HCT116 (cell line): ENCODE results near the gene MBP. TPM values are rescaled to one million over a fixed set of nuclear protein-coding genes. Genes with fewer than 3 reads are reported as not detected.

Source experiments
- ATAC-seq: fragments of 200-7000 bp; cut with Tn5 transposase; 2 replicates; pipeline ENCODE4 v1.9.1; 2020; ENCODE audit warnings: mild to moderate bottlenecking, moderate library complexity
- BruUV-seq: library from RNA; stranded (reverse); fragments of 400-500 nt; replicated peaks from 2 replicates; lab custom pipeline; 2021; lab: Mats Ljungman, UMichigan
- CTCF ChIA-PET: fragments of 300-600 bp; sonication (Branson Sonifier 250); formaldehyde crosslinking; loops from one replicate; lab custom pipeline; 2021; ENCODE audit warnings: antibody characterized with exemption; lab: Charles Lee
- POLR2A ChIA-PET: fragments of 300-600, 350-600 bp; sonication (Branson Sonifier 250); formaldehyde crosslinking; loops from one replicate; lab custom pipeline; 2021; ENCODE audit warnings: antibody characterized with exemption; lab: Charles Lee
- RAD21 ChIA-PET, 2 experiments: fragments of 300-600 bp; sonication (Branson Sonifier 250); formaldehyde crosslinking; loops; one replicate each; lab custom pipeline; 2023; ENCODE audit warnings: low total read pairs in 2 of 2; ENCODE audit not compliant: uncharacterized antibody in 2 of 2, unreplicated experiment in 2 of 2, low non-redundant PET in 1 of 2; lab: Charles Lee
- DNase-seq: peaks from one replicate; pipeline ENCODE4 v3.0.0-alpha.2; 2010; ENCODE audit warnings: low read depth, low spot score
- H2AFZ ChIP-seq: fragments of 200-600 bp; shearing (Covaris generic), sonication (generic); 2 replicates; pipeline ENCODE4 v1.6.1; 2017; ENCODE audit warnings: low read depth, mixed run types, mixed read lengths, antibody characterized with exemption, low read length; ENCODE audit not compliant: poor library complexity, severe bottlenecking
- H3K27ac ChIP-seq: 2 replicates; pipeline ENCODE4 v1.5.1; 2012; ENCODE audit warnings: low read depth, low read length
- H3K27me3 ChIP-seq: fragments of 200-600 bp; sonication (generic); 2 replicates; pipeline ENCODE4 v1.6.1; 2016; ENCODE audit warnings: mixed run types, low read length, mixed read lengths; ENCODE audit not compliant: insufficient read depth
- H3K36me3 ChIP-seq, 2 experiments: fragments of 200-500 bp in 1 of 2; fragments of 200-600 bp in 1 of 2; sonication (Bioruptor generic) in 1 of 2; sonication (generic) in 1 of 2; 2 replicates each; pipeline versions ENCODE4 v1.5.1 to v1.6.1; 2014 to 2016; ENCODE audit warnings: low read length in 2 of 2, inconsistent platforms in 1 of 2, mixed read lengths in 1 of 2, mixed run types in 1 of 2; ENCODE audit not compliant: insufficient read depth in 2 of 2, control insufficient read depth in 1 of 2
- H3K4me1 ChIP-seq, 2 experiments: fragments of 200-600 bp in 1 of 2; sonication (generic) in 1 of 2; 2 replicates each; pipeline versions ENCODE4 v1.5.1 to v1.6.1; 2012 to 2017; ENCODE audit warnings: low read length in 2 of 2, inconsistent platforms in 1 of 2, mild to moderate bottlenecking in 1 of 2, mixed read lengths in 1 of 2, mixed run types in 1 of 2, moderate library complexity in 1 of 2; ENCODE audit not compliant: insufficient read depth in 2 of 2, control insufficient read depth in 1 of 2
- H3K4me2 ChIP-seq: fragments of 200-600 bp; sonication (generic); 2 replicates; pipeline ENCODE4 v1.6.1; 2017; ENCODE audit warnings: mixed run types, low read length, mixed read lengths
- H3K4me3 ChIP-seq, 2 experiments: fragments of 200-600 bp in 1 of 2; sonication (generic) in 1 of 2; replicated peaks in 1 of 2; 2 replicates each; pipeline ENCODE4 v1.5.1; 2011 to 2016; ENCODE audit warnings: low read length in 2 of 2, control low read depth in 1 of 2, low read depth in 1 of 2, mild to moderate bottlenecking in 1 of 2, mixed read lengths in 1 of 2, mixed run types in 1 of 2
- H3K79me2 ChIP-seq: fragments of 200-600 bp; sonication (generic); 2 replicates; pipeline ENCODE4 v1.6.1; 2017; ENCODE audit warnings: mild to moderate bottlenecking, mixed run types, low read length, moderate library complexity, mixed read lengths; ENCODE audit not compliant: insufficient read depth
- H3K9ac ChIP-seq: fragments of 200-600 bp; sonication (generic); 2 replicates; pipeline ENCODE4 v1.6.1; 2016; ENCODE audit warnings: low read length, mixed read lengths
- H3K9me2 ChIP-seq: fragments of 200-600 bp; sonication (generic), shearing (Covaris generic); 2 replicates; pipeline ENCODE4 v1.6.1; 2017; ENCODE audit warnings: mixed run types, mild to moderate bottlenecking, moderate library complexity; ENCODE audit not compliant: insufficient read depth
- H3K9me3 ChIP-seq, 2 experiments: fragments of 200-500 bp in 1 of 2; fragments of 200-600 bp in 1 of 2; sonication (Bioruptor generic) in 1 of 2; sonication (generic) in 1 of 2; 2 replicates each; pipeline ENCODE4 v1.6.1; 2014 to 2017; ENCODE audit warnings: low read length in 2 of 2, mixed read lengths in 2 of 2, inconsistent platforms in 1 of 2, low read depth in 1 of 2, mild to moderate bottlenecking in 1 of 2, mixed run types in 1 of 2, moderate library complexity in 1 of 2; ENCODE audit not compliant: control insufficient read depth in 1 of 2, insufficient read depth in 1 of 2
- H4K20me1 ChIP-seq: fragments of 200-600 bp; sonication (generic), shearing (Covaris generic); 2 replicates; pipeline ENCODE4 v1.6.1; 2017; ENCODE audit warnings: mixed run types, mild to moderate bottlenecking, moderate library complexity; ENCODE audit not compliant: insufficient read depth
- CBX3 ChIP-seq: IDR thresholded peaks from 2 replicates; pipeline ENCODE4 v1.6.1; 2012; ENCODE audit warnings: low read depth
- CEBPB ChIP-seq: IDR thresholded peaks from 2 replicates; pipeline ENCODE4 v1.6.1; 2012; ENCODE audit warnings: low read depth
- EGR1 ChIP-seq: IDR thresholded peaks from 2 replicates; pipeline ENCODE4 v1.6.1; 2012; ENCODE audit warnings: low read depth
- SIN3A ChIP-seq: IDR thresholded peaks from 2 replicates; pipeline ENCODE4 v1.6.1; 2012; ENCODE audit warnings: low read depth
- SRF ChIP-seq: IDR thresholded peaks from 2 replicates; pipeline ENCODE4 v1.6.1; 2012; ENCODE audit warnings: low read depth
- TCF7L2 ChIP-seq: IDR thresholded peaks from 2 replicates; pipeline ENCODE4 v1.7.0; 2011; ENCODE audit warnings: borderline replicate concordance, inconsistent platforms; ENCODE audit not compliant: insufficient read depth, insufficient read length; ENCODE audit errors: extremely low read depth
- ZFX ChIP-seq: fragments of 450-650 bp; IDR thresholded peaks from 2 replicates; pipeline ENCODE4 v1.6.1; 2017
- ZNF274 ChIP-seq: fragments of 200-500 bp; sonication (Bioruptor generic); IDR thresholded peaks from 2 replicates; pipeline ENCODE4 v1.6.1; 2014; ENCODE audit warnings: mild to moderate bottlenecking, low read depth, low read length, inconsistent platforms
- intact Hi-C: fragments of 100-400 bp; cut with micrococcal nuclease; formaldehyde crosslinking; loops from 2 replicates; pipeline ENCODE4 v1.10.0; 2022
- total RNA-seq: library from RNA; stranded (reverse); gene quantifications from one replicate; pipeline ENCODE4 v1.2.1, GENCODE V29; 2021; ENCODE audit not compliant: unreplicated experiment
- TF ChIP-seq, protein P1 (sequence below): IDR thresholded peaks from 2 replicates; pipeline ENCODE4 v1.6.1; 2011; ENCODE audit warnings: mild to moderate bottlenecking, low read length, moderate library complexity; ENCODE audit not compliant: insufficient replicate concordance; ENCODE audit errors: extremely low read depth
- TF ChIP-seq, protein P2 (sequence below): IDR thresholded peaks from 2 replicates; pipeline ENCODE4 v1.6.1; 2012
- TF ChIP-seq, protein P3 (sequence below), 3 experiments: fragments of 200-600 bp in 1 of 3; sonication (generic) in 1 of 3; IDR thresholded peaks in 2 of 3; conservative IDR thresholded peaks in 1 of 3; 2 replicates each; pipeline ENCODE4 v1.5.1; 2012 to 2017; ENCODE audit warnings: low read depth in 2 of 3, low read length in 2 of 3, antibody characterized with exemption in 1 of 3, borderline replicate concordance in 1 of 3, control low read depth in 1 of 3, mild to moderate bottlenecking in 1 of 3, mixed read lengths in 1 of 3, mixed run types in 1 of 3, moderate library complexity in 1 of 3; ENCODE audit not compliant: insufficient read depth in 1 of 3

The MBP gene
- total RNA-seq, 1 experiment from 2014 or later = 34.9 TPM

DNA sequence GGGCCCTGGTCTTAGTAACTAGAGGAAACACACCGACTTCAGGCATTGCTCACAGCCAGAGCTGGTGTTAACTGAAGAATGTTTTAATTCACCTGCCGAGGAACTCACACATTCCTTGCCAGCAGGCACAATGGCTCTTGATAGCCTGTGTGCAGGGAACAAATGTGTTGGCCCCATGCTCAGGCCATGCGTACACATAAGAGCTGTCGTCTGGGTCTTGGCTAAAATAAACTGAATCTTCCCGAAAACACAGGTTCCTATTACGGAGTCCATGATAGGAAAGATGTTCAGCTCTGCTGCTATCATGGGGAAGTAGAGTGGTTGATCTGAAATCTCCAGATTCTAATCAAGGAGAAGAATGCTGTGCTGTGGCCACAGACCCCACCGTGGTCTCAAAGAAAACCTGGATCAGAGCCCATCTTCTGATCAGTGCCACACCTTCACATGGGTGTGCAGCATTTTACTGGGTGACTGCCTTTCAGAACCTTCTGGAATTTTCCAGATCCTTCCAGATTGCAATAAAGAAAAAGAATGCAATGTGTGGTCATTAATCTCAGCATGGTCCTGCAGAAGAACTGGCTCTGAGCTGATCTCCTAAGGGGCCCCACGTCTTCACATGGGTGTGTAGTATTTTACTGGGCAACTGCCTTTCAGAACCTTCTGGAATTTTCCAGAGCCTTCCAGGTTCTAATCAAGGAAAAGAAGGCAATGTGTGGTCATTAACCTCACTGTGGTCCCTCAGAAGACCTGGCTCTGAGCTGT lies 17.2 kb downstream of the MBP start (continued):
- TF ChIP-seq, protein P1, sequence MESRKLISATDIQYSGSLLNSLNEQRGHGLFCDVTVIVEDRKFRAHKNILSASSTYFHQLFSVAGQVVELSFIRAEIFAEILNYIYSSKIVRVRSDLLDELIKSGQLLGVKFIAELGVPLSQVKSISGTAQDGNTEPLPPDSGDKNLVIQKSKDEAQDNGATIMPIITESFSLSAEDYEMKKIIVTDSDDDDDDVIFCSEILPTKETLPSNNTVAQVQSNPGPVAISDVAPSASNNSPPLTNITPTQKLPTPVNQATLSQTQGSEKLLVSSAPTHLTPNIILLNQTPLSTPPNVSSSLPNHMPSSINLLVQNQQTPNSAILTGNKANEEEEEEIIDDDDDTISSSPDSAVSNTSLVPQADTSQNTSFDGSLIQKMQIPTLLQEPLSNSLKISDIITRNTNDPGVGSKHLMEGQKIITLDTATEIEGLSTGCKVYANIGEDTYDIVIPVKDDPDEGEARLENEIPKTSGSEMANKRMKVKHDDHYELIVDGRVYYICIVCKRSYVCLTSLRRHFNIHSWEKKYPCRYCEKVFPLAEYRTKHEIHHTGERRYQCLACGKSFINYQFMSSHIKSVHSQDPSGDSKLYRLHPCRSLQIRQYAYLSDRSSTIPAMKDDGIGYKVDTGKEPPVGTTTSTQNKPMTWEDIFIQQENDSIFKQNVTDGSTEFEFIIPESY = no peak
- TF ChIP-seq TCF7L2 = no peak

DNA sequence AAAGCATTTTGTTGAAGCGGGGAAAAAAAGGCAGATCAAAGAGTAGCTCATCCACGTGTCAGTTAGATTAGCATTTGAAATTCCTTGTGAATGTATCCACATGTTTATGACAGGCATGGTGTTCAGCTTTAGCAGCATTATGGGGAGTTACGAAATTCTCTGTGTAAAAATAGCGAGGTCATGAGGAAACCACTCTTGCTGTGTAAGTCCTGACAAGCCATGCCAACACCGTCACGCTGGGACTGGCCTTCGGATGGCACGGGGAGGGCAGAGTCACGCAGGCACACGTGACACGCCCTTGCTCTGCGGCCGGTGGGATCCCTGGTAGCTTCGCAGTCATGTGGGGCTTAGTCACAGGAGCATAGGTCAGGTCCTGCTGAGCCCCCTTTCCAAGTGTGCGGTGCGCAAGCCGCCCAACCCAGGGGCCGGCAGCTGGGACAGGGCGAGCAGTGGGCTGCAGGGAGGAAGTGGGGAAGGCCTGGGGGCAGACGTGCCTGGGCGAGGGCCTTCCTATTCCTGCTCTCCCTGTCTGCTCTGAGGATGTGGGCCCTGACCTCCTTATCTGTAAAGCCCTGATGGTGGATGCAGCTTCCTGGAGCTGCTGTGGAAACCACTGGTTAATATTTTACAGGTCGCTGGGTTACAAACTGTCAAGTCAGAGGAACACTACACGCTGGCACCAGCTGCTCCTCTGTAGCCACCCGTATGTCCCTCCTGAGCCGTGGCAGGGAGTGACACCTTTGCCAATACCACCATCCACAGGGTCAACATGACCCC lies 18.0 kb downstream of the MBP start:
- no peaks in the 10 kb centered on the region for H3K27me3 ChIP-seq
- H3K9me3 ChIP-seq = no peaks in the 10 kb centered on the region
- intact Hi-C loops = no loop called here
- no peak overlapping the region for H3K4me3 ChIP-seq
- H3K4me2 ChIP-seq = no peak overlapping the region
- BruUV-seq = no TSS peak
- no peak overlapping the region; the same call in 1 of the 2 replicates for H3K27ac ChIP-seq
- H3K9me2 ChIP-seq = no peaks in the 10 kb centered on the region
- POLR2A ChIA-PET = interaction anchor here (1.5 kb wide), 1 partner anchor 18 kb away, joined by 3 read pairs; the partner anchor contains the start of gene MBP
- RAD21 ChIA-PET = no interaction called here
- peaks cover 45% of the 10 kb centered on the region for H3K79me2 ChIP-seq
- DNase-seq (no peak), ATAC-seq (no peak)
- TF ChIP-seq CBX3 (no peak), ZFX (no peak), SRF (no peak), ZNF274 (no peak), TCF7L2 (no peak), CEBPB (no peak), EGR1 (no peak), SIN3A (no peak)
- TF ChIP-seq, protein P2, sequence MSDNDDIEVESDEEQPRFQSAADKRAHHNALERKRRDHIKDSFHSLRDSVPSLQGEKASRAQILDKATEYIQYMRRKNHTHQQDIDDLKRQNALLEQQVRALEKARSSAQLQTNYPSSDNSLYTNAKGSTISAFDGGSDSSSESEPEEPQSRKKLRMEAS = no peak
- TF ChIP-seq, protein P3, sequence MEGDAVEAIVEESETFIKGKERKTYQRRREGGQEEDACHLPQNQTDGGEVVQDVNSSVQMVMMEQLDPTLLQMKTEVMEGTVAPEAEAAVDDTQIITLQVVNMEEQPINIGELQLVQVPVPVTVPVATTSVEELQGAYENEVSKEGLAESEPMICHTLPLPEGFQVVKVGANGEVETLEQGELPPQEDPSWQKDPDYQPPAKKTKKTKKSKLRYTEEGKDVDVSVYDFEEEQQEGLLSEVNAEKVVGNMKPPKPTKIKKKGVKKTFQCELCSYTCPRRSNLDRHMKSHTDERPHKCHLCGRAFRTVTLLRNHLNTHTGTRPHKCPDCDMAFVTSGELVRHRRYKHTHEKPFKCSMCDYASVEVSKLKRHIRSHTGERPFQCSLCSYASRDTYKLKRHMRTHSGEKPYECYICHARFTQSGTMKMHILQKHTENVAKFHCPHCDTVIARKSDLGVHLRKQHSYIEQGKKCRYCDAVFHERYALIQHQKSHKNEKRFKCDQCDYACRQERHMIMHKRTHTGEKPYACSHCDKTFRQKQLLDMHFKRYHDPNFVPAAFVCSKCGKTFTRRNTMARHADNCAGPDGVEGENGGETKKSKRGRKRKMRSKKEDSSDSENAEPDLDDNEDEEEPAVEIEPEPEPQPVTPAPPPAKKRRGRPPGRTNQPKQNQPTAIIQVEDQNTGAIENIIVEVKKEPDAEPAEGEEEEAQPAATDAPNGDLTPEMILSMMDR (IDR thresholded peaks at IDR 0.05 in 2 of 3, conservative IDR thresholded peaks at IDR 0.05 in 1 of 3; ENCODE audit: borderline replicate concordance in 1 of 3, insufficient read depth in 1 of 3, low read depth in 2 of 3, low read length in 2 of 3) = no peak
- peaks cover 6 to 21% of the 10 kb centered on the region in 2 experiments; a peak in 2 of 4 replicates for H3K4me1 ChIP-seq
- H4K20me1 ChIP-seq = no peaks in the 10 kb centered on the region
- no peak overlapping the region for H3K9ac ChIP-seq
- H2AFZ ChIP-seq = no peak overlapping the region
- CTCF ChIA-PET = interaction anchor here (0.6 kb wide), 1 partner anchor 27 kb away, joined by 3 read pairs; no protein-coding TSS in a partner anchor
- H3K36me3 ChIP-seq = no peaks in the 10 kb centered on the region
